Prostate gland (tissue), 2 donors: Measurements from ENCODE around the gene ETV5. TPM values are rescaled to one million over a fixed set of nuclear protein-coding genes. Genes with fewer than 3 reads are reported as not detected.

Experiments used
- DNase-seq: peaks from one replicate; pipeline ENCODE4 v3.0.0-alpha.2; 2019; ENCODE audit warnings: low spot score
- H3K27ac ChIP-seq, 2 donors: fragments of 200-600 bp; sonication (generic); 2 replicates each; pipeline ENCODE4 v1.5.1; 2017 to 2019
- H3K27me3 ChIP-seq: fragments of 200-600 bp; sonication (generic); replicated peaks from 2 replicates; pipeline ENCODE4 v1.5.1; 2019; ENCODE audit not compliant: insufficient read depth
- H3K36me3 ChIP-seq, 2 donors: fragments of 200-600 bp; sonication (generic); 1 replicate in 1 of 2; 2 replicates in 1 of 2; pipeline versions ENCODE4 v1.5.1 to v1.8.1; 2017 to 2019
- H3K4me1 ChIP-seq: fragments of 200-600 bp; sonication (generic); replicated peaks from 2 replicates; pipeline ENCODE4 v1.5.1; 2019
- H3K4me3 ChIP-seq, 2 donors: fragments of 200-600 bp; sonication (generic); 2 replicates each; pipeline ENCODE4 v1.5.1; 2017 to 2019
- H3K9me3 ChIP-seq: fragments of 200-600 bp; sonication (generic); 2 replicates; pipeline ENCODE4 v1.5.1; 2017
- POLR2A ChIP-seq: fragments of 450-650 bp; IDR thresholded peaks from one replicate; pipeline ENCODE4 v1.6.1; 2016; ENCODE audit warnings: antibody characterized with exemption, mild to moderate bottlenecking
- POLR2AphosphoS5 ChIP-seq: sonication (generic); formaldehyde crosslinking; IDR thresholded peaks from one replicate; pipeline ENCODE4 v1.6.1; 2017; ENCODE audit warnings: antibody characterized with exemption
- WGBS: methylation state at CpG from one replicate; pipeline ENCODE4 v1.1.5; 2018; 5-methylcytosine and 5-hydroxymethylcytosine counted together
- intact Hi-C: fragments of 100-400 bp; cut with DNase I; formaldehyde crosslinking; loops from one replicate; pipeline ENCODE4 v1.14.2; 2022
- total RNA-seq, 2 donors: library from RNA; depleted of rRNA; stranded (reverse); fragments of >200 nt; gene quantifications; one replicate each; pipeline ENCODE4 v1.1.0, GENCODE V29; 2016
- TF ChIP-seq, protein P1 (sequence below), 4 experiments: fragments of 200-600 bp in 2 of 4; fragments of 450-650 bp in 2 of 4; sonication (generic) in 2 of 4; IDR thresholded peaks; 1 replicate in 3 of 4; 2 replicates in 1 of 4; pipeline ENCODE4 v1.5.1; 2016 to 2019; ENCODE audit warnings: antibody characterized with exemption in 4 of 4, mild to moderate bottlenecking in 2 of 4, moderate library complexity in 2 of 4

Gene ETV5
- total RNA-seq, 2 donors from 2014 or later, result 16.5 to 17.6 TPM

- no peaks in the 10 kb centered on the region for H3K9me3 ChIP-seq
- peak; percentile 82 for DNase-seq
- no peaks in the 10 kb centered on the region for H3K36me3 ChIP-seq
- peak; percentile 54 for TF ChIP-seq POLR2AphosphoS5
- TF ChIP-seq, protein P1, sequence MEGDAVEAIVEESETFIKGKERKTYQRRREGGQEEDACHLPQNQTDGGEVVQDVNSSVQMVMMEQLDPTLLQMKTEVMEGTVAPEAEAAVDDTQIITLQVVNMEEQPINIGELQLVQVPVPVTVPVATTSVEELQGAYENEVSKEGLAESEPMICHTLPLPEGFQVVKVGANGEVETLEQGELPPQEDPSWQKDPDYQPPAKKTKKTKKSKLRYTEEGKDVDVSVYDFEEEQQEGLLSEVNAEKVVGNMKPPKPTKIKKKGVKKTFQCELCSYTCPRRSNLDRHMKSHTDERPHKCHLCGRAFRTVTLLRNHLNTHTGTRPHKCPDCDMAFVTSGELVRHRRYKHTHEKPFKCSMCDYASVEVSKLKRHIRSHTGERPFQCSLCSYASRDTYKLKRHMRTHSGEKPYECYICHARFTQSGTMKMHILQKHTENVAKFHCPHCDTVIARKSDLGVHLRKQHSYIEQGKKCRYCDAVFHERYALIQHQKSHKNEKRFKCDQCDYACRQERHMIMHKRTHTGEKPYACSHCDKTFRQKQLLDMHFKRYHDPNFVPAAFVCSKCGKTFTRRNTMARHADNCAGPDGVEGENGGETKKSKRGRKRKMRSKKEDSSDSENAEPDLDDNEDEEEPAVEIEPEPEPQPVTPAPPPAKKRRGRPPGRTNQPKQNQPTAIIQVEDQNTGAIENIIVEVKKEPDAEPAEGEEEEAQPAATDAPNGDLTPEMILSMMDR (IDR thresholded peaks at IDR 0.05), result no peak
- intact Hi-C loops, result no loop called here
- H3K4me3 ChIP-seq, result peak overlapping the region in 1 of 2 donors; percentile 19
- H3K27me3 ChIP-seq, result no peaks in the 10 kb centered on the region
- no peaks in the 10 kb centered on the region for H3K4me1 ChIP-seq
- 6% methylated on average over 16 of the region's 16 CpGs for WGBS
- no peak overlapping the region for H3K27ac ChIP-seq
Measured at GRCh38 chr3:186097663-186098451, 11.0 kb downstream of the ETV5 start.

- TF ChIP-seq, protein P1 (IDR thresholded peaks at IDR 0.05), result no peak
- TF ChIP-seq POLR2A (no peak), POLR2AphosphoS5 (no peak)
- H3K4me1 ChIP-seq, result no peaks in the 10 kb centered on the region
- H3K27ac ChIP-seq, result no peak overlapping the region
- 27% methylated on average over 4 of the region's 4 CpGs for WGBS
- H3K27me3 ChIP-seq, result no peaks in the 10 kb centered on the region
- intact Hi-C loops, result no loop called here
- DNase-seq, result no peak
- H3K9me3 ChIP-seq, result no peaks in the 10 kb centered on the region
- no peaks in the 10 kb centered on the region for H3K36me3 ChIP-seq
- no peak overlapping the region for H3K4me3 ChIP-seq
Measured at GRCh38 chr3:186097317-186097662, 11.6 kb downstream of the ETV5 start.

DNA sequence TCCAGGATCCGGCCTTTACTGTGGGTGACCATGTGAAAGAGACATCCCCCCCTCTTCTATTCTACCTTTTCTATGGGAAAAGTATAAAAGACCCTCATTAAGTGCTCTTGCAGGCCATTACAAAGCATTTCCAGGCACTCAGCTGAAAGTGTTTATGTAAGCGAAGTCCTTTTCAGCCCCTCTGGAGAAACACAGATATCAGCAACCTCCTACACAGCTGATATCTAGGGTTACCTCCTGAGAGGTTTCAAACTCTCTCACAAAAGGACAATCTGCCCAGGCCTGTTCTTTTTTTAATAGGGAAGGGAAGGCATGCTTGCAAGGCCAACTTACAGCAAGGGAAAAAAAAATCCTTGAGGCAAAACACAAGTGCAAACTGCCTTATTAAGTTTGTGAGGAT is 12.6 kb downstream of the ETV5 start:
- WGBS, result 52% methylated on average over 2 of the region's 2 CpGs
- DNase-seq, result no peak
- Histone ChIP-seq H3K4me3 (no peak overlapping the region), H3K36me3 (no peaks in the 10 kb centered on the region), H3K27me3 (no peaks in the 10 kb centered on the region), H3K27ac (no peak overlapping the region), H3K9me3 (no peaks in the 10 kb centered on the region), H3K4me1 (no peaks in the 10 kb centered on the region)
- intact Hi-C loops, result no loop called here
- peak; percentile 12 for TF ChIP-seq POLR2AphosphoS5
- no peak for TF ChIP-seq POLR2A
- TF ChIP-seq, protein P1 (IDR thresholded peaks at IDR 0.05), result no peak

DNA sequence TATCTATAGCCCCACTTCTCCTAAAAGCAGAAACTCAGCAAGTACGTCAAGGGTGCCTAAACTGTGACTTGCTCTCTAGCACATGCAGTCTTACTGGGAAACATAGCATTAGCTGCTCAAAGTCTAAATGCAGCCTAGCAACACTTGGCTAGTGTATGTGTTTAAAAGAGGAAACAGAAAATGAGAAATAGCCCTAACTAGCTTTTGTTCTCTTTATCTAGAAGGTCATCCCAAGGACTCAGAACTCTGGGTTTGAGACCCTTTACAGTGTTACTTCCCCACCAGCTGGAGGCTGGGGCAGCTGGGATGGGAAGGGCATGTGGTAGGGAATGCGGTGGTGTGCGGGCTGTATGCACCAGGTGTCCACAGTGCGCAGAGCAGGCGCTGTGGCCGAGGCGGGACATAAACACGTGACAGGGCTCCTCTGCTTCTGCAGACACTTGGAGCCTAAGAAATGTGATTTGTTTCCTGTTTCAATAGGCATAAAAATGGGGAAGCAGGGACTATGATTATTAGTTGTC is 13.3 kb downstream of the ETV5 start:
- Histone ChIP-seq H3K27me3 (no peaks in the 10 kb centered on the region), H3K27ac (no peak overlapping the region), H3K36me3 (no peaks in the 10 kb centered on the region), H3K4me1 (no peaks in the 10 kb centered on the region), H3K9me3 (no peaks in the 10 kb centered on the region), H3K4me3 (no peak overlapping the region)
- 61% methylated on average over 8 of the region's 8 CpGs for whole genome bisulfite sequencing
- intact Hi-C loops, result no loop called here
- TF ChIP-seq POLR2AphosphoS5, result no peak
- TF ChIP-seq, protein P1 (IDR thresholded peaks at IDR 0.05), result no peak
- TF ChIP-seq POLR2A, result no peak
- DNase-seq, result no peak
